ENCODE results near the gene ERLIN1. TPM values are rescaled to one million over a fixed set of nuclear protein-coding genes. Genes with fewer than 3 reads are reported as not detected.

ERLIN1 gene
- total RNA-seq, 1 experiment from 2014 or later = 79.8 TPM

- ChIA-PET CTCF (no interaction called here), POLR2A (no interaction called here)
- no peaks in the 10 kb centered on the region for H3K36me3 ChIP-seq (ENCODE audit: control insufficient read depth, insufficient read depth, low read length)
- in situ Hi-C loops (cut with HindIII; ENCODE audit: low pct_unique_long_range_greater_than_20kb, low sequenced_read_pairs) (no loop called here), intact Hi-C loops (cut with micrococcal nuclease; ENCODE audit: unreplicated experiment) (loop anchor here (10.0 kb wide), 1 partner anchor 249 kb away; no protein-coding TSS in a partner anchor)
- DNase-seq (ENCODE audit: low read depth, low spot score) (no peak), ATAC-seq (no peak)
- no peak overlapping the region for H3K4me3 ChIP-seq (ENCODE audit: low read depth in 2 of 2, low read length in 2 of 2)
- H3K4me1 ChIP-seq (ENCODE audit: control insufficient read depth, insufficient read depth, low read length) = no peaks in the 10 kb centered on the region
- H3K27me3 ChIP-seq (ENCODE audit: control insufficient read depth, insufficient read depth, low read length) = no peaks in the 10 kb centered on the region
- H3K27ac ChIP-seq (ENCODE audit: low read length) = no peak overlapping the region
- TF ChIP-seq SIN3A (IDR thresholded peaks at IDR 0.05; ENCODE audit: borderline replicate concordance, insufficient read depth, low read depth, low read length) = no peak
- TF ChIP-seq REST (IDR thresholded peaks at IDR 0.05; ENCODE audit: insufficient read depth in 1 of 2, low read depth in 2 of 2, low read length in 1 of 2) = no peak
- TF ChIP-seq POLR2AphosphoS5 (IDR thresholded peaks at IDR 0.05; ENCODE audit: low read depth, low read length) = no peak
- TF ChIP-seq TCF7L2 (IDR thresholded peaks at IDR 0.05; ENCODE audit: low read depth, low read length) = no peak
- no peak for TF ChIP-seq CTCF (IDR thresholded peaks at IDR 0.05)
- 0 out of 2 replicates have a peak, but pooled peaks cover 3% of the 10 kb centered on the region for H3K9me3 ChIP-seq (ENCODE audit: control insufficient read depth, insufficient read depth, low read depth, low read length)
- BruUV-seq (replicated peaks) = no TSS peak
Observed at GRCh38 chr10:100104300-100104699, 81.5 kb downstream of the ERLIN1 start.

GRCh38 chr10:100103581-100103980 lies 82.2 kb downstream of the ERLIN1 start:
- H3K27me3 ChIP-seq (ENCODE audit: control insufficient read depth, insufficient read depth, low read length) = no peaks in the 10 kb centered on the region
- in situ Hi-C loops (cut with HindIII; ENCODE audit: low pct_unique_long_range_greater_than_20kb, low sequenced_read_pairs) = no loop called here

More at GRCh38 chr10:100103581-100103980, 82.2 kb downstream of the ERLIN1 start:
- Histone ChIP-seq H3K9me3 (ENCODE audit: control insufficient read depth, insufficient read depth, low read depth, low read length) (0 out of 2 replicates have a peak, but pooled peaks cover 3% of the 10 kb centered on the region), H3K4me3 (ENCODE audit: low read depth in 2 of 2, low read length in 2 of 2) (no peak overlapping the region), H3K4me1 (ENCODE audit: control insufficient read depth, insufficient read depth, low read length) (no peaks in the 10 kb centered on the region), H3K27ac (ENCODE audit: low read length) (no peak overlapping the region), H3K36me3 (ENCODE audit: control insufficient read depth, insufficient read depth, low read length) (no peaks in the 10 kb centered on the region)
- BruUV-seq (replicated peaks) = no TSS peak
- DNase-seq (ENCODE audit: low read depth, low spot score) = no peak
- CTCF ChIA-PET = no interaction called here
- TF ChIP-seq POLR2AphosphoS5 (IDR thresholded peaks at IDR 0.05; ENCODE audit: low read depth, low read length) (no peak), CTCF (IDR thresholded peaks at IDR 0.05) (no peak), SIN3A (IDR thresholded peaks at IDR 0.05; ENCODE audit: borderline replicate concordance, insufficient read depth, low read depth, low read length) (no peak), TCF7L2 (IDR thresholded peaks at IDR 0.05; ENCODE audit: low read depth, low read length) (no peak), REST (IDR thresholded peaks at IDR 0.05; ENCODE audit: insufficient read depth in 1 of 2, low read depth in 2 of 2, low read length in 1 of 2) (no peak)
- POLR2A ChIA-PET = no interaction called here
- intact Hi-C loops (cut with micrococcal nuclease; ENCODE audit: unreplicated experiment) = loop anchor here (10.0 kb wide), 1 partner anchor 249 kb away; no protein-coding TSS in a partner anchor
- no peak for ATAC-seq
